Lower lobe of right lung (tissue), 2 donors: ENCODE results near the gene HSD17B2. TPM values are rescaled to one million over a fixed set of nuclear protein-coding genes. Genes with fewer than 3 reads are reported as not detected.

Source experiments
- ATAC-seq, 2 donors: fragments of 200-7000 bp; cut with Tn5 transposase; one replicate each; pipeline ENCODE4 v1.9.1; 2020 to 2022; ENCODE audit warnings: mild to moderate bottlenecking in 2 of 2, moderate library complexity in 2 of 2
- DNase-seq: peaks from one replicate; pipeline ENCODE4 v3.0.0-alpha.2; 2020
- H3K27ac ChIP-seq: fragments of 200-600 bp; one replicate; pipeline ENCODE4 v1.8.0; 2022
- H3K27me3 ChIP-seq: fragments of 200-600 bp; one replicate; pipeline ENCODE4 v1.8.0; 2022; ENCODE audit warnings: low read depth
- H3K36me3 ChIP-seq: fragments of 200-600 bp; one replicate; pipeline ENCODE4 v1.8.0; 2022; ENCODE audit warnings: mild to moderate bottlenecking
- H3K4me1 ChIP-seq: fragments of 200-600 bp; one replicate; pipeline ENCODE4 v1.8.0; 2022
- H3K4me3 ChIP-seq: fragments of 200-600 bp; one replicate; pipeline ENCODE4 v1.8.0; 2022; ENCODE audit warnings: mild to moderate bottlenecking
- H3K9me3 ChIP-seq: fragments of 200-600 bp; one replicate; pipeline ENCODE4 v1.8.0; 2022
- CTCF ChIP-seq: fragments of 200-600 bp; IDR thresholded peaks from one replicate; pipeline ENCODE4 v1.8.0; 2022; ENCODE audit warnings: antibody characterized with exemption, mild to moderate bottlenecking
- intact Hi-C: fragments of 100-400 bp; cut with DNase I; formaldehyde crosslinking; loops from one replicate; pipeline ENCODE4 v1.11.0; 2022
- total RNA-seq: library from RNA; stranded (reverse); fragmentation: NEBNext Ultra II Directional; extraction: Animal tissue kit (Norgen Biotek cat#: 25700); gene quantifications from one replicate; pipeline ENCODE4 v1.2.1, GENCODE V29; 2021
- donor health status: DM: no; HTN: yes; CAD: no; lungs with severe emphysema.

HSD17B2 gene
- total RNA-seq, 1 donor from 2014 or later: 2.9 TPM

- intact Hi-C loops: no loop called here
- Histone ChIP-seq H3K27me3 (no peaks in the 10 kb centered on the region), H3K27ac (no peak overlapping the region), H3K4me3 (no peak overlapping the region), H3K36me3 (no peaks in the 10 kb centered on the region), H3K4me1 (no peaks in the 10 kb centered on the region), H3K9me3 (no peaks in the 10 kb centered on the region)
- ATAC-seq (no peak), DNase-seq (no peak)
- no peak for TF ChIP-seq CTCF
These were observed 5.2 kb downstream of the HSD17B2 start for GRCh38 chr16:82040296-82040695.

- intact Hi-C loops: no loop called here
- DNase-seq (no peak), ATAC-seq (no peak)
- no peak overlapping the region for H3K27ac ChIP-seq
- TF ChIP-seq CTCF: no peak
- H3K4me1 ChIP-seq: peaks cover 4% of the 10 kb centered on the region
- H3K36me3 ChIP-seq: no peaks in the 10 kb centered on the region
- no peak overlapping the region for H3K4me3 ChIP-seq
- H3K27me3 ChIP-seq: no peaks in the 10 kb centered on the region
- no peaks in the 10 kb centered on the region for H3K9me3 ChIP-seq
These were observed 6.5 kb downstream of the HSD17B2 start for GRCh38 chr16:82041542-82041941.

GRCh38 chr16:82042144-82042543 lies 7.1 kb downstream of the HSD17B2 start:
- Histone ChIP-seq H3K4me1 (peaks cover 10% of the 10 kb centered on the region), H3K4me3 (no peak overlapping the region), H3K36me3 (no peaks in the 10 kb centered on the region), H3K9me3 (no peaks in the 10 kb centered on the region), H3K27me3 (no peaks in the 10 kb centered on the region), H3K27ac (no peak overlapping the region)
- ATAC-seq (no peak), DNase-seq (no peak)
- TF ChIP-seq CTCF: no peak
- intact Hi-C loops: no loop called here

- no peak overlapping the region for H3K27ac ChIP-seq
These were observed 7.8 kb downstream of the HSD17B2 start for GRCh38 chr16:82042846-82043245.

GRCh38 chr16:82043680-82044584 lies 8.9 kb downstream of the HSD17B2 start:
- ATAC-seq: peak; percentile 37 to 48
- TF ChIP-seq CTCF: no peak
- Histone ChIP-seq H3K9me3 (no peaks in the 10 kb centered on the region), H3K27ac (peak overlapping the region; percentile 44), H3K27me3 (no peaks in the 10 kb centered on the region), H3K4me3 (no peak overlapping the region), H3K4me1 (peaks cover 13% of the 10 kb centered on the region), H3K36me3 (no peaks in the 10 kb centered on the region)
- intact Hi-C loops: no loop called here
- DNase-seq: no peak

More at GRCh38 chr16:82042846-82043245, 7.8 kb downstream of the HSD17B2 start:
- no peak for ATAC-seq
- Histone ChIP-seq H3K4me3 (no peak overlapping the region), H3K9me3 (no peaks in the 10 kb centered on the region), H3K36me3 (no peaks in the 10 kb centered on the region), H3K27me3 (no peaks in the 10 kb centered on the region), H3K4me1 (peaks cover 13% of the 10 kb centered on the region)
- intact Hi-C loops: no loop called here
- no peak for DNase-seq
- no peak for TF ChIP-seq CTCF
